ENCODE results near the gene SHROOM4.

- TF ChIP-seq, protein P1, sequence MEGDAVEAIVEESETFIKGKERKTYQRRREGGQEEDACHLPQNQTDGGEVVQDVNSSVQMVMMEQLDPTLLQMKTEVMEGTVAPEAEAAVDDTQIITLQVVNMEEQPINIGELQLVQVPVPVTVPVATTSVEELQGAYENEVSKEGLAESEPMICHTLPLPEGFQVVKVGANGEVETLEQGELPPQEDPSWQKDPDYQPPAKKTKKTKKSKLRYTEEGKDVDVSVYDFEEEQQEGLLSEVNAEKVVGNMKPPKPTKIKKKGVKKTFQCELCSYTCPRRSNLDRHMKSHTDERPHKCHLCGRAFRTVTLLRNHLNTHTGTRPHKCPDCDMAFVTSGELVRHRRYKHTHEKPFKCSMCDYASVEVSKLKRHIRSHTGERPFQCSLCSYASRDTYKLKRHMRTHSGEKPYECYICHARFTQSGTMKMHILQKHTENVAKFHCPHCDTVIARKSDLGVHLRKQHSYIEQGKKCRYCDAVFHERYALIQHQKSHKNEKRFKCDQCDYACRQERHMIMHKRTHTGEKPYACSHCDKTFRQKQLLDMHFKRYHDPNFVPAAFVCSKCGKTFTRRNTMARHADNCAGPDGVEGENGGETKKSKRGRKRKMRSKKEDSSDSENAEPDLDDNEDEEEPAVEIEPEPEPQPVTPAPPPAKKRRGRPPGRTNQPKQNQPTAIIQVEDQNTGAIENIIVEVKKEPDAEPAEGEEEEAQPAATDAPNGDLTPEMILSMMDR (IDR thresholded peaks at IDR 0.05), result no peak
- TF ChIP-seq POLR2A (IDR thresholded peaks at IDR 0.05), result no peak
Measured at GRCh38 chrX:50863471-50863870, 49.5 kb upstream of the SHROOM4 start.

Data from lower leg skin (tissue), 3 donors.